NCI-H187 treated with DMSO at 0.1 percent for 48 hours (cell line): ENCODE data around the gene CDH8.
"Not testable (repeated sequence)": the region's sequence is repeated elsewhere in the genome, so short reads cannot be mapped to it uniquely, and the experiment has no call there.

Source experiments
- DNase-seq: peaks from one replicate; lab custom pipeline; 2025; lab: John Stamatoyannopoulos, UW

Gene CDH8

GRCh38 chr16:61936522-61936921, 99.7 kb downstream of the CDH8 start:
- DNase-seq, result no peak

GRCh38 chr16:61934601-61935000, 101.6 kb downstream of the CDH8 start:
- DNase-seq, result no peak

- DNase-seq, result no peak
Observed at GRCh38 chr16:61929776-61930175, 106.5 kb downstream of the CDH8 start.

GRCh38 chr16:61926766-61927165, 109.5 kb downstream of the CDH8 start:
- DNase-seq, result no peak

- DNase-seq, result no peak
Observed at GRCh38 chr16:61923629-61924028, 112.6 kb downstream of the CDH8 start.

GRCh38 chr16:61921373-61921772, 114.9 kb downstream of the CDH8 start:
- DNase-seq, result no peak

GRCh38 chr16:61917865-61918826, 118.1 kb downstream of the CDH8 start:
- DNase-seq, result not testable (repeated sequence)

- DNase-seq, result no peak
Observed at GRCh38 chr16:61915569-61915968, 120.7 kb downstream of the CDH8 start.

GRCh38 chr16:61909074-61909473, 127.2 kb downstream of the CDH8 start:
- no peak for DNase-seq

- no peak for DNase-seq
Observed at GRCh38 chr16:61908426-61908825, 127.8 kb downstream of the CDH8 start.

- DNase-seq, result no peak
Observed at GRCh38 chr16:61901689-61902088, 134.5 kb downstream of the CDH8 start.

GRCh38 chr16:61900482-61900881, 135.8 kb downstream of the CDH8 start:
- DNase-seq, result no peak

GRCh38 chr16:61897657-61898056, 138.6 kb downstream of the CDH8 start:
- DNase-seq, result no peak

- DNase-seq, result no peak
Observed at GRCh38 chr16:61892531-61892930, 143.7 kb downstream of the CDH8 start.

GRCh38 chr16:61891460-61891859, 144.8 kb downstream of the CDH8 start:
- no peak for DNase-seq

- DNase-seq, result no peak
Observed at GRCh38 chr16:61890386-61890785, 145.9 kb downstream of the CDH8 start.

GRCh38 chr16:61887903-61888302, 148.3 kb downstream of the CDH8 start:
- no peak for DNase-seq

- no peak for DNase-seq
Observed at GRCh38 chr16:61885343-61885742, 150.9 kb downstream of the CDH8 start.

GRCh38 chr16:61879306-61879705, 156.9 kb downstream of the CDH8 start:
- no peak for DNase-seq

- DNase-seq, result no peak
Observed at GRCh38 chr16:61877436-61877835, 158.8 kb downstream of the CDH8 start.

GRCh38 chr16:61872778-61873119, 163.5 kb downstream of the CDH8 start:
- DNase-seq, result no peak

- DNase-seq, result no peak
Observed at GRCh38 chr16:61871837-61872777, 164.1 kb downstream of the CDH8 start.
